Ishikawa (cell line): ENCODE results near the gene MMP15.

ENCODE experiments used
- CEBPB ChIP-seq: IDR thresholded peaks from 2 replicates; pipeline ENCODE4 v1.6.1; 2012
- CREB1 ChIP-seq: IDR thresholded peaks from 2 replicates; pipeline ENCODE4 v1.6.1; 2012; ENCODE audit warnings: low read depth
- EGR1 ChIP-seq: IDR thresholded peaks from 2 replicates; pipeline ENCODE4 v1.6.1; 2012
- EP300 ChIP-seq: IDR thresholded peaks from 2 replicates; pipeline ENCODE4 v1.6.1; 2012; ENCODE audit warnings: borderline replicate concordance
- FOXM1 ChIP-seq: IDR thresholded peaks from 2 replicates; pipeline ENCODE4 v1.6.1; 2012; ENCODE audit warnings: low read depth, borderline replicate concordance
- NFIC ChIP-seq: IDR thresholded peaks from 2 replicates; pipeline ENCODE4 v1.6.1; 2012
- RAD21 ChIP-seq: IDR thresholded peaks from 2 replicates; pipeline ENCODE4 v1.6.1; 2012; ENCODE audit warnings: low read depth
- REST ChIP-seq: IDR thresholded peaks from 2 replicates; pipeline ENCODE4 v1.6.1; 2012; ENCODE audit warnings: low read depth, mild to moderate bottlenecking
- TAF1 ChIP-seq: IDR thresholded peaks from 2 replicates; pipeline ENCODE4 v1.6.1; 2012; ENCODE audit warnings: low read depth, mild to moderate bottlenecking
- TCF12 ChIP-seq: IDR thresholded peaks from 2 replicates; pipeline ENCODE4 v1.6.1; 2012; ENCODE audit warnings: low read depth
- TEAD4 ChIP-seq: IDR thresholded peaks from 2 replicates; pipeline ENCODE4 v1.6.1; 2012
- USF1 ChIP-seq: IDR thresholded peaks from 2 replicates; pipeline ENCODE4 v1.6.1; 2012
- YY1 ChIP-seq: IDR thresholded peaks from 2 replicates; pipeline ENCODE4 v1.6.1; 2012; ENCODE audit warnings: low read depth
- ZBTB7A ChIP-seq: IDR thresholded peaks from 2 replicates; pipeline ENCODE4 v1.6.1; 2012; ENCODE audit warnings: low read depth
- TF ChIP-seq, protein P1 (sequence below): IDR thresholded peaks from 2 replicates; pipeline ENCODE4 v1.6.1; 2012

MMP15 gene

DNA sequence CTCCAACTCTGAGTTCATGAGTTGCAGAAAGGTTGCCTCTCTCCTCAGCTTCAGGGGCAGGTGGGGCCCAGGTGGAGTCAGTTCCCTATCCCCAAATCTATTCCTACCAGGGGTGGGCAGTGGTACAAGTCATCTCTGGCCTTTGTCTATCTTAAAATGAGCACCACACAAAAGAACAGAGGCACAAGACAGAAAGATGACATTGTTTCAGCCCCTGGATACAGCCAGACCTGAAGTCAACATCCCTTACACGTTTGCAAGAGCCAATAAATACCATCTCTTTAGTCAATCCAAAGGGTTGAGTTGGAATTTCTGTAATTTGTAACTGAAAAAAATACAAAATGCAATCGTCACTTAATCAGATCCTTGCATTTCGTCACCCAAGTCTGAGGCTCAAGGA is 32.2 kb downstream of the MMP15 start:
- TF ChIP-seq, protein P1, sequence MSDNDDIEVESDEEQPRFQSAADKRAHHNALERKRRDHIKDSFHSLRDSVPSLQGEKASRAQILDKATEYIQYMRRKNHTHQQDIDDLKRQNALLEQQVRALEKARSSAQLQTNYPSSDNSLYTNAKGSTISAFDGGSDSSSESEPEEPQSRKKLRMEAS: no peak
- no peak for TF ChIP-seq FOXM1
- no peak for TF ChIP-seq EP300

GRCh38 chr16:58062821-58063220 is 37.3 kb downstream of the MMP15 start:
- TF ChIP-seq YY1: no peak
- no peak for TF ChIP-seq USF1
- no peak for TF ChIP-seq NFIC
- no peak for TF ChIP-seq TAF1
- TF ChIP-seq TEAD4: no peak
- TF ChIP-seq CREB1: no peak
- no peak for TF ChIP-seq CEBPB

- TF ChIP-seq FOXM1 (no peak), EP300 (no peak), YY1 (no peak), CREB1 (no peak), USF1 (no peak), TEAD4 (no peak)
Measured at GRCh38 chr16:58063377-58064076, 38.0 kb downstream of the MMP15 start.

- no peak for TF ChIP-seq YY1
- no peak for TF ChIP-seq NFIC
- no peak for TF ChIP-seq TEAD4
- no peak for TF ChIP-seq RAD21
- no peak for TF ChIP-seq TCF12
- TF ChIP-seq TAF1: no peak
- TF ChIP-seq FOXM1: no peak
- TF ChIP-seq USF1: peak; percentile 54
Measured at GRCh38 chr16:58070585-58070984, 45.0 kb downstream of the MMP15 start.

DNA sequence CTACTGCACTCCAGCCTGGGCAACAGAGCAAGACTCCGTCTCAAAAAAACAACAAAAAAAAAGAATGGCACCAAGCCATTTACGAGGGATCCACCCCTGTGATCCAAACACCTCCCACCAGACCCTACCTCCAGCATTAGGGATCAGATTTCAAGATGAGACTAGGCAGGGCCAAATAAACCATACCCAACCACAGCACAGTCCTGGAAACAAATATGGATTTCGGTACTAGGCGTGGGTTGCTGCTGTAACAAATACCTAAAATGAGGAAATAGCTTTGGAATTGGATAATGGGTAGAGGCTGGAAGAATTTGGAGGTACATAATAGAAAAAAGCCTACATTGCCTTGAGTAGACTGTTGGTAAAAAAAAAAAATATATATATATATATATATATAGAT is 49.1 kb downstream of the MMP15 start:
- no peak for TF ChIP-seq CREB1
- TF ChIP-seq YY1: no peak
- TF ChIP-seq RAD21: no peak
- TF ChIP-seq TCF12: no peak
- TF ChIP-seq, protein P1: no peak
- TF ChIP-seq NFIC: no peak
- no peak for TF ChIP-seq TEAD4
- no peak for TF ChIP-seq FOXM1
- TF ChIP-seq REST: no peak
- no peak for TF ChIP-seq USF1
- TF ChIP-seq EGR1: no peak
- no peak for TF ChIP-seq EP300
- TF ChIP-seq CEBPB: no peak
- TF ChIP-seq TAF1: no peak
- no peak for TF ChIP-seq ZBTB7A

- TF ChIP-seq USF1 (no peak), REST (no peak), NFIC (no peak), CREB1 (no peak)
Measured at GRCh38 chr16:58076514-58076913, 51.0 kb downstream of the MMP15 start.
